ENCODE measurements around the gene SALL1.

SALL1 gene

GRCh38 chr16:51141106-51141505 lies 10.0 kb downstream of the SALL1 start:
- no peak for DNase-seq (ENCODE audit: low read depth)

DNA sequence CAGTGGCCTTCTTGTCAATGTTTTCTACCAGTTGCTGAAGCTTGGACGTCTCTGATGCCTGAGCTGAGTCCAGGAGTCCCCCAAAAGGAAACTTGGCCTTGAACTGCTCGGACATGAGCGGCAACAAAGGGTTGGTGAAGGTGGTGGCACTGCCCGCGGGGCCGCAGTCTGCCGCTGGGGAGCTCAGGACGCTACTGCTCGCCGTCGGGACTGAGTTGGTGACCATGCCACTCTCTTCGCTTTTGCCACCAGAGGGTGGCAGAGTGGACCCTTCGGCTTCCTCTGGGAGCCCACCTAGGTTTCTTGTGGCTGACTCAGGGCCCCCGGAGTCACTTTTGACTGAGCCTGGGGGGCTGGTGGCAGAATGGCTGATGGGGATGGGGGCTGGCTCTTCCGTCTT lies 11.0 kb downstream of the SALL1 start:
- DNase-seq (ENCODE audit: low read depth) = no peak

DNA sequence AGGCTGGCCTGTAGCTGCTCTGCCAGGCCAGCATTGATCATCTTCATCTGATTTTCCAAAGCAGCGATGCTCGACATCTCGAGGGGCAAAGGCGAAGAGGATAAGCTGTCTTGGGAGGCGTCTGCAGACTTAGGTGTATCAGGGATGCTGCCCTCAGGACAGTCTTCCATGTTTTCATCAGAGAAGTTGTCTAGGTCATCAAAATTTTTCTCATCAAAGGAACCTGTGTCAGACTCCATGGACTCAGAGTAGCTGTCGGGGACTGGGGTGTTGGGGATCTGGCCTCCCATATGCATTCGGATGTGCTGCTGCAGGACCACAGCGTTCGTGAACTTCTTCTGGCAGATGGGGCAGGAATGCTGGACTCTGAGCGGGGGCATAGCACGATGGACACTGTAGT lies 11.5 kb downstream of the SALL1 start:
- DNase-seq (ENCODE audit: low read depth) = no peak

DNA sequence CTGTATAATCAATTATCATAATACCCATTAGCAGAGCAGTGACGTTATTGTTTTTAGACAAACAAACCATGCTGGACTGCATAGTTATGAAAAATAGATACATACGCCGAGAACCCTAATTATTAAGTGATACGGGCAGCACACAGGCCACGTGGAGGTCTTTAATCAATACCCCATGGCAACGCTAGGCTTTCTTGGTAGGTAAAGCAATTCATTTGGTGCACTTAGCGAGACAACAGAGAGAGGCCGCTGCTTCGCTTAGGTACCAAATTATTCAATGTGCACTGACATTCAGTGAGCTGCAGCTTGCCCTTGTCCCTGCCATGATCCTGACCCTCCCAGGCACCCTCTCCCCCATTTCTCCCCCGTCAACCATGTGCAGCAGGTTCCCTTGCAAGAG lies 12.9 kb downstream of the SALL1 start:
- DNase-seq (ENCODE audit: low read depth) = no peak

GRCh38 chr16:51137097-51137496 lies 14.0 kb downstream of the SALL1 start:
- DNase-seq (ENCODE audit: low read depth) = no peak

- no peak for DNase-seq (ENCODE audit: low read depth)
Measured at GRCh38 chr16:51134876-51135275, 16.2 kb downstream of the SALL1 start.

GRCh38 chr16:51134269-51134812 lies 16.7 kb downstream of the SALL1 start:
- no peak for DNase-seq (ENCODE audit: low read depth)

DNA sequence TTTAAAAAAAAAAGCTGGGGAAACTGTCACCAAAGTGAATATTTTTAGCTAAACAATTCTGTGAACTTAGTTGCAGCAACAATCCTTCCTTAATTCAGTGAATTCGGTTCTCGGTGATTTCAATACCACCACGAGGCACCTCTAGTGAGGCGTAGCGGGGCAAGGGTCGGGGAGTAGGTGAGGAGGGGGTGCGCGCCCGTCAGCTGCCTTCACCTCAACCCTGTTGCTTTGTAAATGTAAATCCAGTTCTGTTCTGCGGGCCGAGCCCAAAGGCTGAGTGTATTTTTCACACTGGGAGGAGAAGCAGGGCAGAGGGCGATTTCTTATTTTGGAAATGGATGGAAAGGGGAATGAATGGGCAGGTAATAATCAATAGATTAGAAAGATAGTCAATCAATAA lies 17.4 kb downstream of the SALL1 start:
- no peak for DNase-seq (ENCODE audit: low read depth)

DNA sequence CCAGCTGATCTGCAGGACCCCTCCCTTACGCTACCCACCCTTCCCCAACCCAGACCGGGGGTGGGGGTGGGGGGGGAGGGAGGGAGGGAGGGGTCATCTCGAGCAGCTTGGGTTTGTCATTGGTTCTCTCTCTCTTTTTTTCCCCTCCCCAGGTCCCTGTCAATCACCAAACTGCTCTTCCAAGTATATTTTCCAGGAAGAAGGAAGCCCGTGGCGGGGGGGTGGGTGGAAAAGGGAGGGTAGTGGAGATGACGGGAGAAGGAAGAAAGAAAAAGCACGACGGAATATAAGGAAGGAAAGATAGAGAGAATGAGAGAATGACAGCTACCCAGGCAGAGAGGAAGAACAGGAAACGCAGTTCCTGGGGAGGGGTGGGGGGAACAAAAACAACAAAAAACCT lies 17.9 kb downstream of the SALL1 start:
- DNase-seq (ENCODE audit: low read depth) = no peak

- DNase-seq (ENCODE audit: low read depth) = no peak
Measured at GRCh38 chr16:51132490-51133115, 18.5 kb downstream of the SALL1 start.

GRCh38 chr16:51131619-51132018 lies 19.5 kb downstream of the SALL1 start:
- no peak for DNase-seq (ENCODE audit: low read depth)

DNA sequence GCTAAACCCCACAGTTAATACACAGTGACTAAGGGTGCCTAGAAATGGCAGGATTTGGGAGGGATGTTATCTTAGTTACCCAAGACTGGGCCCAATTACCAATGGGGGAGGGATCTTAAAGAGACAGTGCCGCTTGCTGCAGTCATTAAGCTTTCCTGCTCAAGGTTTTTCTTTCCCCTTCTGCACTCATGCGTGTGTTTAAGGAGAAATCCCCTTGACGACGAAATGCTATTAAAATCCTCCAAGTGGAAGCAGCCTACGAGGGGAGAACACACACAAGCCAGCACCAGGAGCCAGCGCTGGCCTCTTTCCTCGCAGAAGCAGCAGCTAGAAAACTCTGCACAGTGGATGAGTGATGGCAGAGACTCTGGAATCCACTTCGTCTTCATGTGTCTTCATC lies 22.0 kb downstream of the SALL1 start:
- no peak for DNase-seq (ENCODE audit: low read depth)

GRCh38 chr16:51125992-51126391 lies 25.1 kb downstream of the SALL1 start:
- DNase-seq (ENCODE audit: low read depth) = no peak

- no peak for DNase-seq (ENCODE audit: low read depth)
Measured at GRCh38 chr16:51124896-51125295, 26.2 kb downstream of the SALL1 start.

DNA sequence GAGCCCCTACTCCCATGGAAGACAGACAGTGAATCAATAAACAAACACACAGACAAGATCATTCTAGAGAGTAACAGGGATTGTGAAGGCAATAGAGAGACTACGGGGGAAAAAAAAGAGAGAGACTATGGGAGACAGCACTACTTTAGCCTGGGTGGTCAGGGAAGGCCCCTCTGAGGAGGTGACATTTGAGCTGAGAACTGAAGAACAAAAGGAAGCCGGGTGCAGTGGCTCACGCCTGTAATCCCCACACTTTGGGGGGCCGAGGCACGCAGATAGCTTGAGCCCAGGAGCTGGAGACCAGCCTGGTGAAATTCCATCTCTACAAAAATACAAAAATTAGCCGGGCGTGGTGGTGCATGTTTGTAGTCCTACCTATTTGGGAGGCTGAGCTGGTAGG lies 29.2 kb downstream of the SALL1 start:
- DNase-seq (ENCODE audit: low read depth) = no peak

GRCh38 chr16:51120730-51121347 lies 30.2 kb downstream of the SALL1 start:
- no peak for DNase-seq (ENCODE audit: low read depth)

- no peak for DNase-seq (ENCODE audit: low read depth)
Measured at GRCh38 chr16:51119973-51120729, 30.9 kb downstream of the SALL1 start.

GRCh38 chr16:51119556-51119955 lies 31.5 kb downstream of the SALL1 start:
- no peak for DNase-seq (ENCODE audit: low read depth)

GRCh38 chr16:51116353-51116752 lies 34.7 kb downstream of the SALL1 start:
- no peak for DNase-seq (ENCODE audit: low read depth)

GRCh38 chr16:51114382-51114781 lies 36.7 kb downstream of the SALL1 start:
- no peak for DNase-seq (ENCODE audit: low read depth)

DNA sequence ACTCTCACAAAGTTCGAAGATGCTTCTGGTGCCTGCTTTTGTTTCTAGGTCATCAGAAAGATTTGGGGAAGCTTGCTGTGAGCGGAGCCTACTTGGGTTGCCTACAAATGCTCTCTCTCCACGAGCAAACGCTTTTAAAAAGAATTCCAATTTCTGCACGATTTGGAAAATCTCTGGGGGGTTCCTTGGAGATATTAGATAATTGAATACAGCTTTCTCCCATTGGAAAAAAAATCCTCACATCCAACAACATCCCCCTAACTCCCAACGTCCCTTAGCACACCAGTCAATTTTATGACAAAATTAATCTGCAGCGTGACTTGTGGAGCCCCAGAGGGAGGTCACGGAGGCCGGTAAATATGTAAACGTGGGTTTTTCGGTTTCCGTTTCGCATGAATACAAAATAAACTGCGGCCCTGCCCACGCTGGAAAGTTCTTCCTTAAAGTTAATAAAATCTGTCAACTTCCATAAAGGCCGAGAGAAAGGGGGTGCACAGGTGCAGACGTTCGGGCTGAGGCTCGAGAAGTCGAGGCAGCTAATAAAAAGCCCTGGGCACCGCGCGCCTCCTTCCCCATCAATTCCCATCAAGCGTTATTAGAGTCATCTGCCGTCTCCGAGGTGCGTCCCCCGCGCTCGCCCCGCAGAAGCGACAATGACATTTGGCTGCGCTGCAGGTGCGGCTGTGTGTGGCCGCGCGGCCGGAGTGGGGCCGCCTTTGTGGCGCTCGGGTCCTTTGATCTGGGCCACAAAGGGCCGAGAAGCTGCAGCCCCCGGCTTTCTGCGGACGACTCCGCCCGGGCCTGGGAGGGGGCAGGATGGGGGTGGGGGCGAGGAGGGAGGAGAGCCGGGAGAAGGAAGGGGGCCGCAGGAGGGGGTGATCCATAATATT lies 37.6 kb downstream of the SALL1 start:
- no peak for DNase-seq (ENCODE audit: low read depth)

GRCh38 chr16:51112323-51112722 lies 38.7 kb downstream of the SALL1 start:
- DNase-seq (ENCODE audit: low read depth) = no peak
